Peyer's patch (tissue), 4 donors: ENCODE results near the gene CDK8. TPM values are rescaled to one million over a fixed set of nuclear protein-coding genes. Genes with fewer than 3 reads are reported as not detected.
"Not testable (repeated sequence)": the region's sequence is repeated elsewhere in the genome, so short reads cannot be mapped to it uniquely, and the experiment has no call there.

ENCODE experiments used
- DNase-seq, 3 donors: peaks; one replicate each; pipeline ENCODE4 v3.0.0-alpha.2; 2017 to 2019
- H3K27ac ChIP-seq, 4 donors: fragments of 200-600 bp; sonication (generic); one replicate each; pipeline ENCODE4 v1.5.1; 2016 to 2019
- H3K27me3 ChIP-seq, 2 donors: fragments of 200-600 bp; sonication (generic); one replicate each; pipeline ENCODE4 v1.5.1; 2019
- H3K36me3 ChIP-seq, 3 donors: fragments of 200-600 bp; sonication (generic); one replicate each; pipeline ENCODE4 v1.5.1; 2016 to 2019
- H3K4me1 ChIP-seq, 4 donors: fragments of 200-600 bp; sonication (generic); one replicate each; pipeline ENCODE4 v1.5.1; 2016 to 2019
- H3K4me3 ChIP-seq, 4 donors: fragments of 200-600 bp; sonication (generic); 1 replicate in 3 of 4; 2 replicates in 1 of 4; pipeline ENCODE4 v1.5.1; 2016 to 2019; ENCODE audit warnings: mild to moderate bottlenecking in 1 of 4
- H3K9me3 ChIP-seq, 4 donors: fragments of 200-600 bp; sonication (generic); one replicate each; pipeline ENCODE4 v1.5.1; 2016 to 2019; ENCODE audit warnings: mild to moderate bottlenecking in 1 of 4
- POLR2A ChIP-seq, 2 donors: fragments of 450-650 bp; IDR thresholded peaks; one replicate each; pipeline ENCODE4 v1.5.1; 2017; ENCODE audit warnings: antibody characterized with exemption in 2 of 2, mild to moderate bottlenecking in 2 of 2, moderate library complexity in 2 of 2
- total RNA-seq, 4 donors: library from RNA; depleted of rRNA; stranded (reverse); fragments of >200 nt; gene quantifications; one replicate each; pipeline ENCODE4 v1.1.0, GENCODE V29; 2016
- TF ChIP-seq, protein P1 (sequence below), 6 experiments: fragments of 450-650 bp in 4 of 6; fragments of 200-600 bp in 2 of 6; sonication (generic) in 1 of 6; IDR thresholded peaks; one replicate each; pipeline ENCODE4 v1.5.1; 2017 to 2019; ENCODE audit warnings: antibody characterized with exemption in 6 of 6, mild to moderate bottlenecking in 3 of 6, moderate library complexity in 1 of 6

The CDK8 gene
- total RNA-seq, 4 donors from 2014 or later, result 16.8 to 22.3 (median 20.8) TPM

DNA sequence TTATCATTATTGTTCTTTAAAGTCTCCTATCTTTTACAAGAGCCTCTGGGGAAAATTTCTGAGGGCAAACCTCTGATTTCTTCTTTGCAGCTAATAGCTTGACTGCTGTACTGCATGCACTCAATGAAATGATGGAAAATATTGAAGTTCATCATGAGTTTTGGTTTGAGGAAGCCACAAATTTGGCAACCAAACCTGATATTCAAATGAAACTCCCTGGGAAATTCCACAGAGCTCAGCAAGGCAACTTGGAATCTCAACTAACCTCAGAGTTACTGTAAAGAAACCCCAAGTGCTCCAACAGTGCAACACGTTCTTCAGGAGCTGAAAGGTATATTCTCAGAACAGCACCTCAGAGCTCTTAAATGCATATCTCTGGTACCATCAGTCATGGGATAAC is 17.6 kb upstream of the CDK8 start:
- H3K27ac ChIP-seq, result no peak overlapping the region
- H3K9me3 ChIP-seq, result no peaks in the 10 kb centered on the region
- no peak for TF ChIP-seq POLR2A (IDR thresholded peaks at IDR 0.05)
- TF ChIP-seq, protein P1, sequence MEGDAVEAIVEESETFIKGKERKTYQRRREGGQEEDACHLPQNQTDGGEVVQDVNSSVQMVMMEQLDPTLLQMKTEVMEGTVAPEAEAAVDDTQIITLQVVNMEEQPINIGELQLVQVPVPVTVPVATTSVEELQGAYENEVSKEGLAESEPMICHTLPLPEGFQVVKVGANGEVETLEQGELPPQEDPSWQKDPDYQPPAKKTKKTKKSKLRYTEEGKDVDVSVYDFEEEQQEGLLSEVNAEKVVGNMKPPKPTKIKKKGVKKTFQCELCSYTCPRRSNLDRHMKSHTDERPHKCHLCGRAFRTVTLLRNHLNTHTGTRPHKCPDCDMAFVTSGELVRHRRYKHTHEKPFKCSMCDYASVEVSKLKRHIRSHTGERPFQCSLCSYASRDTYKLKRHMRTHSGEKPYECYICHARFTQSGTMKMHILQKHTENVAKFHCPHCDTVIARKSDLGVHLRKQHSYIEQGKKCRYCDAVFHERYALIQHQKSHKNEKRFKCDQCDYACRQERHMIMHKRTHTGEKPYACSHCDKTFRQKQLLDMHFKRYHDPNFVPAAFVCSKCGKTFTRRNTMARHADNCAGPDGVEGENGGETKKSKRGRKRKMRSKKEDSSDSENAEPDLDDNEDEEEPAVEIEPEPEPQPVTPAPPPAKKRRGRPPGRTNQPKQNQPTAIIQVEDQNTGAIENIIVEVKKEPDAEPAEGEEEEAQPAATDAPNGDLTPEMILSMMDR (IDR thresholded peaks at IDR 0.05), result no peak
- H3K36me3 ChIP-seq, result no peaks in the 10 kb centered on the region
- no peak for DNase-seq
- no peak overlapping the region for H3K4me3 ChIP-seq
- H3K4me1 ChIP-seq, result no peaks in the 10 kb centered on the region
- no peaks in the 10 kb centered on the region for H3K27me3 ChIP-seq

DNA sequence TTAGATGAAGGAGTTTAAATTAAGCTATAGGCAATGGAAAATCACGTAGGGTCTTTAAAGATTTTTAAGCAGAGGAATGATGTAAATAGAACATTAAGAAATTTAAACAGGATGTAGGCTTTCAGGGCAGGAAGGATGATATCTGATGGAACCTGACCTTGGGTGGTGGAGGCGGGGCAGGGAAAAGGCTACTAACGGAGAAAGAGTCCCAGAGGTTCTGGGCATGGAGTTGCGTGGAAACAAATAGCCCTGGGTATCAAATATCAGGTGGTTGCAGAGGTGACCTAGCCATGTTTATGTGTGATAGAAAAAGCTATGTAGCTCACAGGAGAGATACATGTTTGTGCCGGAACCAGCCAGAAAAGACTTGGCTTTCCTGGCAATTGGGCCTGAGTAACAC is 7.8 kb upstream of the CDK8 start:
- no peaks in the 10 kb centered on the region for H3K9me3 ChIP-seq
- no peak overlapping the region for H3K27ac ChIP-seq
- no peaks in the 10 kb centered on the region for H3K36me3 ChIP-seq
- no peaks in the 10 kb centered on the region for H3K4me1 ChIP-seq
- no peaks in the 10 kb centered on the region for H3K27me3 ChIP-seq
- no peak for DNase-seq
- TF ChIP-seq, protein P1 (IDR thresholded peaks at IDR 0.05), result no peak
- H3K4me3 ChIP-seq, result no peak overlapping the region

- no peaks in the 10 kb centered on the region for H3K27me3 ChIP-seq
- no peak overlapping the region for H3K4me3 ChIP-seq
- H3K9me3 ChIP-seq, result no peaks in the 10 kb centered on the region
- no peak for TF ChIP-seq POLR2A (IDR thresholded peaks at IDR 0.05)
- TF ChIP-seq, protein P1 (IDR thresholded peaks at IDR 0.05), result no peak
- no peaks in the 10 kb centered on the region for H3K4me1 ChIP-seq
- no peak for DNase-seq
- no peak overlapping the region for H3K27ac ChIP-seq
- no peaks in the 10 kb centered on the region for H3K36me3 ChIP-seq
Observed at GRCh38 chr13:26247011-26247410, 6.9 kb upstream of the CDK8 start.

DNA sequence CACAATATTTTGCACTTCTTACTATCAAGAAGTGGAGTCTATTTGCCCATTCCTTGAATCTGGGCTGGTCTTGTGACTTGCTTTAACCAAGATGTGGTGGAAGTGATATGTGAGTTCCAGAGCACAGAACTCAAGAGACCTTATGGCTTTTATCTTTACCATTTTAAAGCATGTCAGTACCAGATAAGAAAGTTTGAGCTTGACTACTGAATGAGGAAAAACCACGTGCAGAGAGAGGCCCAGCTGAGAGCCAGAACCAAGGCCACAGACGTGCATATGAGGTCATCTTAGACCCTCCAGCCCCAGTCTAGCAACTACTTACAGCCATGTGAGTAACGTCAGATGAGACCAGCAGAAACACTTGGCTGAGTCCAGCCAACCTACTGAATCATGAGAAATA is 6.3 kb upstream of the CDK8 start:
- TF ChIP-seq, protein P1 (IDR thresholded peaks at IDR 0.05), result no peak
- no peak for TF ChIP-seq POLR2A (IDR thresholded peaks at IDR 0.05)
- no peak for DNase-seq
- H3K27ac ChIP-seq, result no peak overlapping the region
- H3K9me3 ChIP-seq, result no peaks in the 10 kb centered on the region
- no peaks in the 10 kb centered on the region for H3K27me3 ChIP-seq
- no peak overlapping the region for H3K4me3 ChIP-seq
- no peaks in the 10 kb centered on the region for H3K36me3 ChIP-seq
- no peaks in the 10 kb centered on the region for H3K4me1 ChIP-seq

DNA sequence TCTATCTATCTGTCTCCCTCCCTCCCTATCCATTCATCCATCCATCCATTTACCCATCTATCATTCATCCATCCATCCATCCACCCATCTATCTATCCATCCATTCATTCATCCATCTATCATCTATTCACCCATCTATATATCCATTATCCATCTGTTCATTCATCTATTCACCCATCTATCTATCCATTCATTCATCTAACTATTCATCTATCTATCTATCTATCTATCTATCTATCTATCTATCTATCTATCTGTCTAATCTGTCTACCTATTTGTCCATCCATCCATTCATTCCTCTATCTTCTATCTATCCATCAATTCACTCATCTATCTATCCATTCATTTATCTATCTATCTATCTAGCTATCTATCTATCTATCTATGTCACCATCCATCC is 4.4 kb upstream of the CDK8 start:
- no peak for TF ChIP-seq POLR2A (IDR thresholded peaks at IDR 0.05)
- TF ChIP-seq, protein P1 (IDR thresholded peaks at IDR 0.05), result no peak
- Histone ChIP-seq H3K9me3 (no peaks in the 10 kb centered on the region), H3K27ac (no peak overlapping the region), H3K4me3 (no peak overlapping the region), H3K4me1 (no peaks in the 10 kb centered on the region), H3K36me3 (no peaks in the 10 kb centered on the region), H3K27me3 (no peaks in the 10 kb centered on the region)
- DNase-seq, result no peak

GRCh38 chr13:26252006-26252405 is 1.9 kb upstream of the CDK8 start:
- DNase-seq, H3K9me3 ChIP-seq, H3K4me3 ChIP-seq: not testable (repeated sequence)

More at GRCh38 chr13:26252006-26252405, 1.9 kb upstream of the CDK8 start:
- not testable (repeated sequence) for H3K27ac ChIP-seq, H3K27me3 ChIP-seq, H3K36me3 ChIP-seq, H3K4me1 ChIP-seq
